ENCODE results near the gene CFAP97.

Gene CFAP97

DNA sequence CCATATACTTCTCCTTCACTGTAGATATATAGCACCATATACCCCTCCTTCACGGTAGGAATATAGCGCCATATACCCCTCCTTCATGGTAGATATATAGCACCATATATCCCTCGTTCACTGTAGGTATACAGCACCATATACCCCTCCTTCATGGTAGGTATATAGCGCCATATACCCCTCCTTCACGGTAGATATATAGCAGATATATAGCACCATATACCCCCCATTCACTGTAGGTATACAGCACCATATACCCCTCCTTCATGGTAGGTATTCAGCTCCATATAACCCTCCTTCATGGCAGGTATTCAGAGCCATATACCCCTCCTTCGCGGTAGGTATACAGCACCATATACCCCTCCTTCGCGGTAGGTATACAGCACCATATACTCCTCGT is 18.1 kb upstream of the CFAP97 start:
- TF ChIP-seq, protein P1, sequence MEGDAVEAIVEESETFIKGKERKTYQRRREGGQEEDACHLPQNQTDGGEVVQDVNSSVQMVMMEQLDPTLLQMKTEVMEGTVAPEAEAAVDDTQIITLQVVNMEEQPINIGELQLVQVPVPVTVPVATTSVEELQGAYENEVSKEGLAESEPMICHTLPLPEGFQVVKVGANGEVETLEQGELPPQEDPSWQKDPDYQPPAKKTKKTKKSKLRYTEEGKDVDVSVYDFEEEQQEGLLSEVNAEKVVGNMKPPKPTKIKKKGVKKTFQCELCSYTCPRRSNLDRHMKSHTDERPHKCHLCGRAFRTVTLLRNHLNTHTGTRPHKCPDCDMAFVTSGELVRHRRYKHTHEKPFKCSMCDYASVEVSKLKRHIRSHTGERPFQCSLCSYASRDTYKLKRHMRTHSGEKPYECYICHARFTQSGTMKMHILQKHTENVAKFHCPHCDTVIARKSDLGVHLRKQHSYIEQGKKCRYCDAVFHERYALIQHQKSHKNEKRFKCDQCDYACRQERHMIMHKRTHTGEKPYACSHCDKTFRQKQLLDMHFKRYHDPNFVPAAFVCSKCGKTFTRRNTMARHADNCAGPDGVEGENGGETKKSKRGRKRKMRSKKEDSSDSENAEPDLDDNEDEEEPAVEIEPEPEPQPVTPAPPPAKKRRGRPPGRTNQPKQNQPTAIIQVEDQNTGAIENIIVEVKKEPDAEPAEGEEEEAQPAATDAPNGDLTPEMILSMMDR (IDR thresholded peaks at IDR 0.05; ENCODE audit: low read depth, low read length), result no peak
- TF ChIP-seq POLR2A (IDR thresholded peaks at IDR 0.05; ENCODE audit: extremely low read depth, insufficient read length) (no peak), MYC (IDR thresholded peaks at IDR 0.05; ENCODE audit: low read depth, low read length) (no peak), MAX (IDR thresholded peaks at IDR 0.05; ENCODE audit: low read depth, low read length) (no peak)
- H3K4me3 ChIP-seq (ENCODE audit: low read depth, low read length), result no peak overlapping the region
- no peak for DNase-seq (ENCODE audit: low read depth)

DNA sequence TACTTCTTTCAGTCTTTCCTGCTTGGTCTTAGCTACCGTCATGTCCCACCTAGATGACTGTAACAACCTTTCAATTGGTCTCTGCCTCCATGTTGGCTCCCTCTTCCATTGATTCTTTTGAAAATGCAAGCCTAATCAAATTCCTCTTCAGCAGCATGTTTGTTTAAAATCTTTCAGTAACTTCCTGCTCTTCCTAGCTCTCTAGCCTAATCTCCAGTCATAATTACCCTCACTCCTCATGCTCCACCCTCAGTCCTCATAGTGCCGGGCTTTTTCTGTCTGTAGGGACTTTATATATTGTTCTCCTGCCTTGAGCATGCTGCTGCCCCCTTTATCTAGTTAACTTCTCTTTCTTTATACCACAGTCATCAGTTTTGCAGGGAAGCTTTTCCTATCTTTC is 17.7 kb upstream of the CFAP97 start:
- no peak overlapping the region for H3K4me3 ChIP-seq (ENCODE audit: low read depth, low read length)
- no peak for DNase-seq (ENCODE audit: low read depth)
- TF ChIP-seq MAX (IDR thresholded peaks at IDR 0.05; ENCODE audit: low read depth, low read length), result no peak
- TF ChIP-seq MYC (IDR thresholded peaks at IDR 0.05; ENCODE audit: low read depth, low read length), result no peak
- TF ChIP-seq POLR2A (IDR thresholded peaks at IDR 0.05; ENCODE audit: extremely low read depth, insufficient read length), result no peak
- TF ChIP-seq, protein P1 (IDR thresholded peaks at IDR 0.05; ENCODE audit: low read depth, low read length), result no peak

DNA sequence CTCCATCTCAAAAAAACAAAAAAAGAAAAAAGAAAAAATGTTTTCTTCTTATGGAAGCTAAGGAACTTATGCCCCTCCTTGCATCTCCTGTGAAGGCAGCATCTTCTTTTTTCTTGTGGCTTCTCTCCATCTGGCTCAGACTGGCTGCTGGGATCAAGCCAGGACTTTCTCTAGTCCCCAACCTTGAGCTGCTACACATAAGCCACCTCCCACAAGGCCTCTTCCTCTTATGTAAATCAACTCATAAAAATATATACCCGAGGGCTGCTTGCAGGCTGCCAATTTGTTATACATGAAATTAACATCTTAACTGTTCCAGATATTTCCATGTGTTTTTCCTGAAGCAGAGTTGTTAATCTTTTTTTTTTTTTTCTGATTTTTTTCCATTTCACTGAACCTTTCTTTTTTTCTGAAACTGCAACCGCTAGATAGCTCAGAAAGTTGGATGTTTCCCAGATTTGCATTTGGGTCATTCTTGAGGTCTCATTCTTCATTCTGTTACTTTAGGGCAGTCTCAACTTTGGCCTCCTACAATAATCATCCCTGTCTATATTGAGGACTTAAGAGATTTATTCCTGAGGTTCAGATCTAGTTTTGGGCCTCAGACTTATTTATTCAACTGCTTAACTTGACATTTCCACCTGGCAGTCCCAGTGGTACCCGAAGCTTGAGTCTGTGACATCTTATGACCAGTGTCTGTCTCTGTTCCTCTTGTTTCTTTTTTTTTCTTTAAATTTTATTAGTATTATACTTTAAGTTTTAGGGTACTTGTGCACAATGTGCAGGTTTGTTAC is 15.9 kb upstream of the CFAP97 start:
- TF ChIP-seq MAX (IDR thresholded peaks at IDR 0.05; ENCODE audit: low read depth, low read length) (no peak), POLR2A (IDR thresholded peaks at IDR 0.05; ENCODE audit: extremely low read depth, insufficient read length) (no peak), MYC (IDR thresholded peaks at IDR 0.05; ENCODE audit: low read depth, low read length) (no peak)
- TF ChIP-seq, protein P1 (IDR thresholded peaks at IDR 0.05; ENCODE audit: low read depth, low read length), result no peak
- H3K4me3 ChIP-seq (ENCODE audit: low read depth, low read length), result no peak overlapping the region
- DNase-seq (ENCODE audit: low read depth), result peak; percentile 60

DNA sequence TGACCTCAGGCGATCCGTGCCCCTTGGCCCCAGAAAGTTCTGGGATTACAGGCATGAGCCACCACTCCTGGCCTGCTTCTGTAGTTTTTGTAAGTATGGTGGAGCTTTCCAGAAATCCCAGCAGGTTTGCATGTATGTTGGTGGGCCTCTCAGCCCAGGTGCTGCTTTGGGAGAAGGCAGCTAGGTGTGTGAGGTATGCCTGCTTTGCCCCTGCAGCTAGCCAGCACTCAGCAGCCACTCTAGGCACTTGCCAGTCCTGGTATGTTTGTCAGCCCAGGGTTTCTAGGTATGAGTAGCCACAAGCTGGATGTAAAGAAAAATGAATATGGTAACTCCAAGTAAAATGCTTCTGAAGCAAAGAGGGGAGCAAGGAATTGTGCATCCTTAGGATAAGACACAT is 14.5 kb upstream of the CFAP97 start:
- H3K4me3 ChIP-seq (ENCODE audit: low read depth, low read length), result no peak overlapping the region
- no peak for DNase-seq (ENCODE audit: low read depth)
- TF ChIP-seq POLR2A (IDR thresholded peaks at IDR 0.05; ENCODE audit: extremely low read depth, insufficient read length), result no peak

DNA sequence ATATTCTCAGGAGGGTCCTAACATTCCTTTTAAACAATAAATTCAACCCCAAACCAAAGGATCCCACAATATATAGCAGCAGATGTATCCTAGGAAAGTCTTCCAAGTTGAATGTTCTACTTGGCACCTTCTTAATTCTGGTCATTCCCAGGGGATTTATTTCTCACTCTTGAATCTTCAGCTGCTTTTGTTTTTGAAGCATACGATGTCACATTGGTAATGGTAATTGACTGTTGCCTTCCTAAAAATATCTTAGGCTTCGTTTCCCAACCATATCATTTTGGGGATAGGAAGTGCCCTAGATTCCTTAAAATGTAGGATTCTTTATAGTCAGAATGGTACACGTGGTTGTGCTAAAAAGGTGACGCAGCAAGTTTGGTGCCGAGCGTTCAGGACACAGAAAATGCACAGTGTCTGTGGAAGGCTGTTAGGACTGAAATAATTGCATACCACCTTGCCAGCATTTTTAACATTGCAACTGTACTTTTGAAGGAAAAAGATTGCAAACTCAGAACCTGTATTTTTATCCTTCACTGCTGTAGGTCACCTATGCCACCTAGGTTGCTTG is 13.7 kb upstream of the CFAP97 start:
- no peak for DNase-seq (ENCODE audit: low read depth)
- H3K4me3 ChIP-seq (ENCODE audit: low read depth, low read length), result no peak overlapping the region
- TF ChIP-seq POLR2A (IDR thresholded peaks at IDR 0.05; ENCODE audit: extremely low read depth, insufficient read length), result no peak
- TF ChIP-seq, protein P1 (IDR thresholded peaks at IDR 0.05; ENCODE audit: low read depth, low read length), result no peak
- no peak for TF ChIP-seq MYC (IDR thresholded peaks at IDR 0.05; ENCODE audit: low read depth, low read length)
- no peak for TF ChIP-seq MAX (IDR thresholded peaks at IDR 0.05; ENCODE audit: low read depth, low read length)

- no peak for DNase-seq (ENCODE audit: low read depth)
Measured at GRCh38 chr4:185215261-185215660, 11.5 kb upstream of the CFAP97 start.

More at GRCh38 chr4:185215261-185215660, 11.5 kb upstream of the CFAP97 start:
- TF ChIP-seq, protein P1 (IDR thresholded peaks at IDR 0.05; ENCODE audit: low read depth, low read length), result no peak
- TF ChIP-seq MAX (IDR thresholded peaks at IDR 0.05; ENCODE audit: low read depth, low read length) (no peak), POLR2A (IDR thresholded peaks at IDR 0.05; ENCODE audit: extremely low read depth, insufficient read length) (no peak), MYC (IDR thresholded peaks at IDR 0.05; ENCODE audit: low read depth, low read length) (no peak)
- no peak overlapping the region for H3K4me3 ChIP-seq (ENCODE audit: low read depth, low read length)

Data from NB4 (cell line).